Measurements from ENCODE around the gene S100A1. TPM values are rescaled to one million over a fixed set of nuclear protein-coding genes. Genes with fewer than 3 reads are reported as not detected.

The S100A1 gene
- total RNA-seq, 3 donors from 2014 or later (not counting 1 experiment from before 2014, with no cell fraction given): not detected

GRCh38 chr1:153628638-153629342 lies 556 bp downstream of the S100A1 start:
- peaks cover 6 to 8% of the 10 kb centered on the region in 2 donors for H3K27me3 Mint-ChIP-seq (ENCODE audit: low read depth in 2 of 2)
- ATAC-seq (no peak), DNase-seq (no peak)
- Histone ChIP-seq H3K36me3 (ENCODE audit: control insufficient read depth, insufficient read depth, low read length) (no peaks in the 10 kb centered on the region), H3K27me3 (ENCODE audit: control insufficient read depth, insufficient read depth, low read length) (no peaks in the 10 kb centered on the region), H3K4me1 (ENCODE audit: control insufficient read depth, insufficient read depth, low read length) (peaks cover 27% of the 10 kb centered on the region), H3K27ac (ENCODE audit: low read length) (no peak overlapping the region), H3K4me3 (ENCODE audit: low read length) (no peak overlapping the region), H3K9me3 (ENCODE audit: control insufficient read depth, insufficient read depth, low read length) (no peaks in the 10 kb centered on the region)
- 61% methylated on average over 4 of the region's 6 CpGs for WGBS (ENCODE audit: insufficient coverage)
- H3K9me3 Mint-ChIP-seq: no peaks in the 10 kb centered on the region
- intact Hi-C loops (cut with micrococcal nuclease): no loop called here
- peaks cover 21 to 24% of the 10 kb centered on the region in 2 donors for H3K4me1 Mint-ChIP-seq
- no peak for TF ChIP-seq CTCF (IDR thresholded peaks at IDR 0.05)
- no peak overlapping the region for H3K4me3 Mint-ChIP-seq
- no peaks in the 10 kb centered on the region for H3K36me3 Mint-ChIP-seq
- peak overlapping the region in 1 of 2 donors; percentile 44 for H3K27ac Mint-ChIP-seq

GRCh38 chr1:153629343-153629665 lies 1.1 kb downstream of the S100A1 start:
- Histone ChIP-seq H3K27me3 (ENCODE audit: control insufficient read depth, insufficient read depth, low read length) (no peaks in the 10 kb centered on the region), H3K4me3 (ENCODE audit: low read length) (no peak overlapping the region), H3K9me3 (ENCODE audit: control insufficient read depth, insufficient read depth, low read length) (no peaks in the 10 kb centered on the region), H3K4me1 (ENCODE audit: control insufficient read depth, insufficient read depth, low read length) (peaks cover 27% of the 10 kb centered on the region), H3K36me3 (ENCODE audit: control insufficient read depth, insufficient read depth, low read length) (no peaks in the 10 kb centered on the region), H3K27ac (ENCODE audit: low read length) (no peak overlapping the region)
- WGBS (ENCODE audit: insufficient coverage): 92% methylated on average over 5 of the region's 5 CpGs
- Mint-ChIP-seq H3K27ac (no peak overlapping the region), H3K9me3 (no peaks in the 10 kb centered on the region), H3K4me1 (peaks cover 21 to 29% of the 10 kb centered on the region in 2 donors), H3K27me3 (ENCODE audit: low read depth in 2 of 2) (peaks cover 6 to 8% of the 10 kb centered on the region in 2 donors), H3K36me3 (no peaks in the 10 kb centered on the region), H3K4me3 (no peak overlapping the region)
- DNase-seq: no peak
- intact Hi-C loops (cut with micrococcal nuclease): no loop called here
- ATAC-seq: no peak
- no peak for TF ChIP-seq CTCF (IDR thresholded peaks at IDR 0.05)

GRCh38 chr1:153629971-153630370 lies 1.7 kb downstream of the S100A1 start:
- 78% methylated on average over 1 of the region's 1 CpG for WGBS (ENCODE audit: insufficient coverage)
- no peak for TF ChIP-seq CTCF (IDR thresholded peaks at IDR 0.05)
- H3K36me3 Mint-ChIP-seq: no peaks in the 10 kb centered on the region

GRCh38 chr1:153630384-153630783 lies 2.1 kb downstream of the S100A1 start:
- H3K9me3 Mint-ChIP-seq: no peaks in the 10 kb centered on the region
- no peak overlapping the region for H3K27ac Mint-ChIP-seq
- 96% methylated on average over 6 of the region's 7 CpGs for WGBS (ENCODE audit: insufficient coverage)
- H3K4me1 Mint-ChIP-seq: peaks cover 26 to 33% of the 10 kb centered on the region in 2 donors
- no peaks in the 10 kb centered on the region for H3K36me3 ChIP-seq (ENCODE audit: control insufficient read depth, insufficient read depth, low read length)
- peaks cover 6 to 8% of the 10 kb centered on the region in 2 donors for H3K27me3 Mint-ChIP-seq (ENCODE audit: low read depth in 2 of 2)
- no peak for TF ChIP-seq CTCF (IDR thresholded peaks at IDR 0.05)
- H3K36me3 Mint-ChIP-seq: no peaks in the 10 kb centered on the region
- no peak overlapping the region for H3K4me3 Mint-ChIP-seq
- H3K9me3 ChIP-seq (ENCODE audit: control insufficient read depth, insufficient read depth, low read length): no peaks in the 10 kb centered on the region
- DNase-seq: no peak
- H3K4me3 ChIP-seq (ENCODE audit: low read length): no peak overlapping the region
- H3K27me3 ChIP-seq (ENCODE audit: control insufficient read depth, insufficient read depth, low read length): no peaks in the 10 kb centered on the region
- ATAC-seq: no peak
- peaks cover 35% of the 10 kb centered on the region for H3K4me1 ChIP-seq (ENCODE audit: control insufficient read depth, insufficient read depth, low read length)
- no peak overlapping the region for H3K27ac ChIP-seq (ENCODE audit: low read length)
- intact Hi-C loops (cut with micrococcal nuclease): loop anchor here (5.0 kb wide), 1 partner anchor 362 kb away; the partner anchor contains the start of gene RPS27

More at GRCh38 chr1:153629971-153630370, 1.7 kb downstream of the S100A1 start:
- Mint-ChIP-seq H3K27me3 (ENCODE audit: low read depth in 2 of 2) (peaks cover 6 to 8% of the 10 kb centered on the region in 2 donors), H3K9me3 (no peaks in the 10 kb centered on the region), H3K4me1 (peaks cover 26 to 33% of the 10 kb centered on the region in 2 donors), H3K4me3 (no peak overlapping the region), H3K27ac (no peak overlapping the region)
- H3K4me3 ChIP-seq (ENCODE audit: low read length): no peak overlapping the region
- H3K9me3 ChIP-seq (ENCODE audit: control insufficient read depth, insufficient read depth, low read length): no peaks in the 10 kb centered on the region
- ATAC-seq (no peak), DNase-seq (no peak)
- H3K27me3 ChIP-seq (ENCODE audit: control insufficient read depth, insufficient read depth, low read length): no peaks in the 10 kb centered on the region
- H3K36me3 ChIP-seq (ENCODE audit: control insufficient read depth, insufficient read depth, low read length): no peaks in the 10 kb centered on the region
- intact Hi-C loops (cut with micrococcal nuclease): loop anchor here (5.0 kb wide), 1 partner anchor 362 kb away; the partner anchor contains the start of gene RPS27
- H3K27ac ChIP-seq (ENCODE audit: low read length): no peak overlapping the region
- peaks cover 31% of the 10 kb centered on the region for H3K4me1 ChIP-seq (ENCODE audit: control insufficient read depth, insufficient read depth, low read length)

All from natural killer cell (primary cell).